Body of pancreas (tissue), 4 donors: ENCODE measurements around the gene SPOCK1. TPM values are rescaled to one million over a fixed set of nuclear protein-coding genes. Genes with fewer than 3 reads are reported as not detected.
A peak's percentile ranks its signal among the peaks of the same experiment; 100 is the strongest.

ENCODE experiments used
- ATAC-seq: fragments of 150-250 bp; one replicate; pipeline ENCODE4 v1.9.1; 2016
- DNase-seq, 4 donors: peaks; one replicate each; pipeline ENCODE4 v3.0.0-alpha.2; 2019
- H3K27ac ChIP-seq, 4 donors: fragments of 200-600 bp; sonication (generic); 1 replicate in 3 of 4; 2 replicates in 1 of 4; pipeline versions ENCODE4 v1.5.1 to v1.6.1; 2016 to 2019; ENCODE audit warnings: mild to moderate bottlenecking in 1 of 4, mixed read lengths in 1 of 4, moderate library complexity in 1 of 4
- H3K27me3 ChIP-seq, 2 donors: fragments of 200-600 bp; sonication (generic); one replicate each; pipeline ENCODE4 v1.6.0; 2016; ENCODE audit warnings: mild to moderate bottlenecking in 1 of 2
- H3K36me3 ChIP-seq, 2 donors: fragments of 200-600 bp; sonication (generic); replicated peaks in 1 of 2; 2 replicates each; pipeline ENCODE4 v1.5.1; 2016; ENCODE audit warnings: low read depth in 2 of 2; ENCODE audit not compliant: insufficient read depth in 1 of 2
- H3K4me1 ChIP-seq: fragments of 200-600 bp; sonication (generic); one replicate; pipeline ENCODE4 v1.6.0; 2016
- H3K4me3 ChIP-seq, 2 donors: fragments of 200-600 bp; sonication (generic); 1 replicate in 1 of 2; 2 replicates in 1 of 2; pipeline ENCODE4 v1.5.1; 2016 to 2019
- H3K9me3 ChIP-seq, 3 donors: fragments of 200-600 bp; sonication (generic); 1 replicate in 2 of 3; 2 replicates in 1 of 3; pipeline ENCODE4 v1.5.1; 2016
- CTCF ChIP-seq, 7 experiments: fragments of 450-650 bp in 4 of 7; fragments of 200-600 bp in 3 of 7; sonication (generic) in 3 of 7; IDR thresholded peaks; one replicate each; pipeline ENCODE4 v1.5.1; 2016 to 2019; ENCODE audit warnings: antibody characterized with exemption in 7 of 7
- POLR2A ChIP-seq, 3 donors: fragments of 450-650 bp; IDR thresholded peaks; one replicate each; pipeline ENCODE4 v1.6.1; 2016; ENCODE audit warnings: antibody characterized with exemption in 3 of 3, mild to moderate bottlenecking in 2 of 3
- WGBS, 2 donors: methylation state at CpG; one replicate each; pipeline ENCODE4 v1.1.5; 2017; 5-methylcytosine and 5-hydroxymethylcytosine counted together
- intact Hi-C: fragments of 100-400 bp; cut with DNase I; formaldehyde crosslinking; loops from one replicate; pipeline ENCODE4 v1.15.1; 2023
- total RNA-seq, 2 donors: library from RNA; depleted of rRNA; stranded (reverse); fragments of >200 nt; gene quantifications; one replicate each; pipeline ENCODE4 v1.1.0, GENCODE V29; 2016

SPOCK1 gene
- total RNA-seq, 2 donors from 2014 or later = 22.4 to 30.6 TPM

- ATAC-seq (no peak), DNase-seq (no peak)
- no peak overlapping the region for H3K4me3 ChIP-seq
- no peaks in the 10 kb centered on the region for H3K27me3 ChIP-seq
- WGBS, 2 donors = 87 to 95% methylated on average over 4 of the region's 4 CpGs
- no peaks in the 10 kb centered on the region for H3K36me3 ChIP-seq
- intact Hi-C loops = no loop called here
- no peak overlapping the region for H3K27ac ChIP-seq
- TF ChIP-seq CTCF (IDR thresholded peaks at IDR 0.05) (no peak), POLR2A (IDR thresholded peaks at IDR 0.05) (no peak)
- H3K4me1 ChIP-seq = peaks cover 31% of the 10 kb centered on the region
- H3K9me3 ChIP-seq = no peaks in the 10 kb centered on the region
Measured at GRCh38 chr5:137266186-137266585, 232.9 kb downstream of the SPOCK1 start.

- TF ChIP-seq CTCF (IDR thresholded peaks at IDR 0.05) = no peak
- no peak for TF ChIP-seq POLR2A (IDR thresholded peaks at IDR 0.05)
- ATAC-seq = no peak
Measured at GRCh38 chr5:137265457-137265856, 233.7 kb downstream of the SPOCK1 start.

DNA sequence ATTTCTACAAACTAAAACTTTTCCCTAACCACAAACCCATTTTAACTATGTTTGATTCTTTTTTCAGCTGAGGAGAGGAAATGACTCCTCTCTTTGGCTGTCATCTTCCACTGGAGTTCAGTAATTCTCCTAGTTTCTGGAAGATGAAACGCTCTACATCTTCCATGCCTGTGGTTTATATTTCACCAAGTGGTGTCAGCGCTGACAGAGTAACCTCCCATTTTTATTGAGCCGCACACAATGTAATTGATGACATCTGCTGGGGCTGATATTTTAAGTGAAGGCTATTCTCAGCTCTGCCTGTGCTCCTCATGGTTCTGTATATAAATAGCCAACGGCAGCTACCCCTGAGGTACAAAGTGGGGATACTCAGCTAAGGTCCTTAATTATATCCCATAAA is 234.6 kb downstream of the SPOCK1 start:
- H3K27me3 ChIP-seq = no peaks in the 10 kb centered on the region
- H3K27ac ChIP-seq = no peak overlapping the region
- no peak for TF ChIP-seq POLR2A (IDR thresholded peaks at IDR 0.05)
- H3K4me3 ChIP-seq = no peak overlapping the region
- H3K36me3 ChIP-seq = no peaks in the 10 kb centered on the region
- H3K9me3 ChIP-seq = no peaks in the 10 kb centered on the region
- intact Hi-C loops = no loop called here
- H3K4me1 ChIP-seq = peaks cover 24% of the 10 kb centered on the region
- ATAC-seq (no peak), DNase-seq (no peak)
- WGBS, 2 donors = 52 to 83% methylated on average over 4 of the region's 4 CpGs

More at GRCh38 chr5:137265457-137265856, 233.7 kb downstream of the SPOCK1 start:
- Histone ChIP-seq H3K9me3 (no peaks in the 10 kb centered on the region), H3K27ac (no peak overlapping the region), H3K4me3 (no peak overlapping the region), H3K27me3 (no peaks in the 10 kb centered on the region), H3K4me1 (peaks cover 31% of the 10 kb centered on the region), H3K36me3 (no peaks in the 10 kb centered on the region)
- no peak for DNase-seq
- intact Hi-C loops = no loop called here
- WGBS, 2 donors = 88 to 96% methylated on average over 1 of the region's 1 CpG

DNA sequence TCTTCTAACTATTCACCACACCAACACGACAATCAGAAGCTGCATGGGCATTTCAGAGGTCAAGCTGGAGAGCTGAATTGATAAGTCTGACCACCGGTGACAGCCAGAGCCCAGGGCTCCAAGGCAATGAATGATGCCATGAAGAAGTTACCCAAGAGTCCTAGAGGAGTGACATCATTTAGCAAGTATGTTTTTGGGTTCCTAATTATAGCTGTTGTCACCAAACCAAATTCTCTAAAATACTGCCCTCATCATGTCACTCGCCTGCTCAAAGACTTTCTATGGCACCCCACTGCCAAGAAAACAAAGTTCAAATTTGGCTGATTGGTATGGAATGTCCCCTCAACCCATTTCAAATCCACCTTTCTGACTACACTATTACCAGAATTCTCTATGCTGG is 235.1 kb downstream of the SPOCK1 start:
- Histone ChIP-seq H3K4me3 (no peak overlapping the region), H3K27me3 (no peaks in the 10 kb centered on the region), H3K9me3 (no peaks in the 10 kb centered on the region), H3K27ac (no peak overlapping the region), H3K36me3 (no peaks in the 10 kb centered on the region), H3K4me1 (peaks cover 19% of the 10 kb centered on the region)
- ATAC-seq (no peak), DNase-seq (no peak)
- intact Hi-C loops = no loop called here
- TF ChIP-seq CTCF (IDR thresholded peaks at IDR 0.05) (no peak), POLR2A (IDR thresholded peaks at IDR 0.05) (no peak)
- WGBS, 2 donors = 80 to 87% methylated on average over 3 of the region's 3 CpGs

DNA sequence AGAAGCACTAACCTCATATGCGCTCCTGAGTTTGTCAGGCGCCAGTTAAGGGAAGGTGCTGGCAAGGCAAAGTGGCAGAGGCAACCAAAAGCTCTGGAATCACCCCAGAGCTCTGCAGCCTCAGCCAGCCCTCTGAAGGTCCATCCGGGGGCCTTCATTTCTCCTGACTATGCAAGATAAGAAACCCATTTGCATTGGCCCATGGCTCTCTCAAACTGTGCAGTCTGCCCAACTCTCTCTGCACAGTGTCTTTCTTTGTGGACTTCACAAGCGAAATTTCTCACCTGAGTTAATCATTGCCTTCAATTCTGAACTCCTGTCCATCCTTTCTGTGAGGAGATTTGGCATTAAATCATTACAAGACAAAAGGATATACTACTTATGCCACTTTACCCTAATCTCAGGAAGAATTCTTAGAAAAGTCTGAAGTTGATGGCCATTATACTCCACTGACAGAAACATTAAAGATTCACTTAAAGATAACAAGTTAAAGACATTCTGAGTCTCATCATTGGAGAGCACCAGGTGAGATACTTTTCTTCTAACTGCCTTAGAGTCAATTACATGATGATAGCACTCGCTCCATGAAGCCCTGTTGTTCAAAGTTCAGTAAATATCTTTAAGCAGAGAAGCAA is 235.6 kb downstream of the SPOCK1 start:
- WGBS, 2 donors = 28 to 32% methylated on average over 5 of the region's 5 CpGs
- Histone ChIP-seq H3K9me3 (no peaks in the 10 kb centered on the region), H3K27ac (no peak overlapping the region), H3K4me1 (peaks cover 17% of the 10 kb centered on the region), H3K4me3 (no peak overlapping the region), H3K27me3 (no peaks in the 10 kb centered on the region), H3K36me3 (no peaks in the 10 kb centered on the region)
- TF ChIP-seq CTCF (IDR thresholded peaks at IDR 0.05) (no peak), POLR2A (IDR thresholded peaks at IDR 0.05) (no peak)
- ATAC-seq (peak; percentile 77), DNase-seq (peak; percentile 21 to 61 (median 44))
- intact Hi-C loops = no loop called here
